DMS 273 (cell line): ENCODE data around the gene CFH.
"Not testable (repeated sequence)": the region's sequence is repeated elsewhere in the genome, so short reads cannot be mapped to it uniquely, and the experiment has no call there.

Source experiments
- DNase-seq: peaks from one replicate; lab custom pipeline; 2025; ENCODE audit not compliant: unreplicated experiment; lab: John Stamatoyannopoulos, UW

Gene CFH

GRCh38 chr1:196651637-196652215 lies at the start of gene CFH:
CFH (plus strand) TSS chr1:196652043; CDS start chr1:196652118, 75 bp downstream.
- DNase-seq, result no peak

DNA sequence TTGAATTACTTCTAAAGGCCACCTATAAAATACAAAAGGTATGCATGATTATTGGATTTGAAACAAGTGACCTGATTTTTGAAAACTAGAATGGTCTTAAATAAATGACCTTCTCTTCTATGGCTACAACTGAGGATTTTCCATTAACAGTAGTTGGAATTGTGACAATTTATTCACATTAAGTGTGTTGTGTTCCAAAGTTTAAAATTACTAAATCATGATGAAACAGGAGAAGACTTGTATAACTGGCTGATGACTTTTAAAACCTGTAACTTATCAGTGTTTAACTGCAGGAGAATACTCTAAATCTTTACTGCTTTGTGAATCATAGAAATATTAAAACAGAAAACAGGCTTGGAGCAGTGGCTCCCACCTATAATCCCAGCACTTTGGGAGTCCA lies 48.2 kb upstream of the CFH start:
- DNase-seq, result no peak

DNA sequence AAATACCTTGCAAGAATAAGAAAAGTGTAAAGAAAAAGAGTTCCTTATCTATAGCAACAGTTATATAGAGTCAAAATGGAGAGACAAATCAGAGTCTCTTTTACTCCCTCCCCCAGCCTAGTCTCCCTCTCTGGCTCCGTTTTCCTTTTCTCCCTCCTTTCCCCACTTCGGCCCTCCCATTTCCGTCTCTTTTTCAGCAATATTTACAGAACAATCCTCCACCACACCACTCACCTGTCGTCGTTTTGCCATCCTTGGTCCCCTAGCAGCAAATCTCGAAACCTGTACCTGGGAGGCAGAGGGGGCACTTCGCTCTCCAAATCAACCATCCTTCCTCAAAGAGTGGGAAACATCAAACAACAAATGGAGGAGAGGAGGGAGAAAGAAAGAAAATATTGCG lies 43.9 kb upstream of the CFH start:
- no peak for DNase-seq

- DNase-seq, result peak; percentile 8
These were observed 43.2 kb upstream of the CFH start, which contains the start of gene KCNT2 for GRCh38 chr1:196608390-196609369. KCNT2 (minus strand) TSS chr1:196608440; CDS start chr1:196608309, 131 bp downstream.

DNA sequence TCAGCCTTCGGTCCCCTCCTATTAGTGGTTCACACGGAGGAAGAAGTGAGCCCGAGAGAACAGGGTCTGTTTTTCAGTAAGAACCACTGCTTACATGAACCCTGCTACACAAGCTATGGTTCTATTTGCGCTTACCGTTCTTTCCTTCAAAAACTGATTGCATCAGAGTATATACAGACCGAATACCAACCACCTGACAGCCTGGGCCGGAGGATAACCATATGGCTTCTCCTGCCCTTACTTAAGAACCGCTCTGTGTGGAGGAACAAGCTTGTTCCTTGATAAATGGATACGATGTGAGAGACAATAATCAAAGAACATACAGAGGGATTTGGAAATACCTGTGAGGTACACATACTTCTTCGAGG lies 42.5 kb upstream of the CFH start:
- no peak for DNase-seq

DNA sequence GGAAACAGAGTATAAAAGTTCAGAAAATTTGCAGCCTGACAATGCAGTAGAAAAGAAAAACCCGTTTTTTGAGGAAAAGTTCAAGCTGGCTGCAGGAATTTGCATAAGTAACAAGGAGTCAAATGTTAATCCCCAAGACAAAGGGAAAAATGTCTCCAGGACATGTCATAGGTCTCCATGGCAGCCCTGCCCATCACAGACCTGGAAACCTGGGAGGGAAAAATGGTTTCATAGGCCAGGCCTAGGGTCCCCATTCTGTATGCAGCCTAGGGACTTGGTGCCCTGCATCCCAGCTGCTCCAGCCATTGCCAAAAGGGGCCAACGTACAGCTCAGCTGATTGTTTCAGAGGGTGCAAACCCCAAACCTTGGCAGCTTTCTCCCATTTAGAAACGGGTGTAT lies 40.0 kb upstream of the CFH start:
- no peak for DNase-seq

GRCh38 chr1:196619721-196620120 lies 32.1 kb upstream of the CFH start:
- no peak for DNase-seq

- no peak for DNase-seq
These were observed 28.8 kb upstream of the CFH start for GRCh38 chr1:196623079-196623478.

- DNase-seq, result no peak
These were observed 23.0 kb upstream of the CFH start for GRCh38 chr1:196628838-196629237.

DNA sequence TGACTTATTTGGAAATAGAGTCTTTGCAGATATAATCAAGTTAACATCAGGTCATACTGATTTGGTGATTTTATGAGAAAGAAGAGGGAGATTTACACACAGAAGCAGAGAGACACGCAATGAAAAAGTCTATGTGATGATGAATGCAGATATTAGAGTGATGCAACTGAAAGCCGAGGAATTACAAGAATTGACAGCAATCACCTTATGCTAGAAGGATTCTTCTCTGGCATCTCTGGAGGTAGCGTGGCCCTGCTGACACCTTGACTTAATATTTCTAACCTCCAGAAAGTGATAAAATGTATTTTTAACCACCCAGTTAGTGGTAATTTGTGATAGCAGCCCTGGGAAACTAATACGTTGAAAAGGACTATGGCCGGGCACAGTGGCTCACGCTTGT lies 14.2 kb upstream of the CFH start:
- DNase-seq, result no peak

- no peak for DNase-seq
These were observed 13.4 kb upstream of the CFH start for GRCh38 chr1:196638466-196638865.

- not testable (repeated sequence) for DNase-seq
These were observed 12.6 kb upstream of the CFH start for GRCh38 chr1:196639291-196639690.

- no peak for DNase-seq
These were observed 10.9 kb upstream of the CFH start for GRCh38 chr1:196640976-196641375.

DNA sequence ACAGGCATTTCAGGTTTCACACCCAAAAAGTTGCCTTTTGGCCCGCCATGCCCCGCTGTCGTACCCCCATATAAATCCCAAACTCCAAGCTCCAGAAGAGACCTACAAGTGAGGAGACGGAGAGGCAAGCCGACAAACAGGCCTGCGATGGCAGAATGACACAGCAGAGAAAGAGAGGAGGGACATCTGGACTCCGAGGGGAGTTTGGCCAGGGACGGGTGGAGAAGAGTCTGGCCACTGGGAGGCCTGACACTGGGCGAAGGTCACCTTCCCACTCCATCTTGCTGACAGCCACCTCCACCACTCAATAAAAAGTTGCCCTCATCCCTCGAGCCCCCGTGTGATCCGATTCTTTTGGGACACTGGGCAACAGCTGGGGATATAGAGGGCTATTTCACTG lies 1.9 kb upstream of the CFH start:
- no peak for DNase-seq

DNA sequence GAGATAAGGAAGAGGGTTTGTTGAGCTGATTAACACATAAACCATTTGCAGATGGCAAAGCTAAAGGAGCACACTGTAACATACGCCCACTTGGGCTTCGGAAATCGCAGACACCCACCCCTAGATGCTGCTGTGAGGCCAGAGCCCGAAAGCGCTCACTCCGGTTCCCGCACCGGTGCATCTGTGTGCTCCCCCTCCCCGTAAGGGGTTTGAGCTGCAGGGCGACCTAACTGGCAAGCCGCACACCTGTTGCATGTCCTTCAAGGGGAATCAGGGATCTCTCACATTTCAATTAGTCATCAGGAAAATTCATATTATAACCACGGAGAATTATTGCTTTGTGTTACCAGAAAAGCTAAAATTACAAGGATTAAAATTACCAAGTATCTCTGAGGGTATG lies 1.4 kb upstream of the CFH start:
- no peak for DNase-seq

GRCh38 chr1:196651079-196651478 lies 764 bp upstream of the CFH start:
- no peak for DNase-seq

DNA sequence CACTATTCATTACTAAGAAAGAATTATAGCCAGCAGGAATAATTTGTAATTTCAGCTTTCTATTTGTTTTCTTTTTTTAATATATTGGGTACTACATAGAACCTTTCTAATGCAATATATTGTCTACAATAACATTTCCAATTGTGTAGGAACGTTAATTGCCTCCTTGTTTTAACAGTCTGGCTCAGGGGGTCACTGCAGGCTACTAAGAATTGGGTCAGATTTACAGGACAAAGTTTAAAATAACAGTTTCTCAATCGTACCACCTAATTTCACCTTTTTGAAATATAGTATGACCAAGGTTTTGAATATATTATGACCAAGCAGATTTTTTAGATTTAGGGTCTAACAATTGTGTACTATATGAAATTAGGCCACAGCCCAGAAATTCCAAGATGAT lies 2.4 kb downstream of the CFH start:
- DNase-seq, result no peak

GRCh38 chr1:196655071-196655470 lies 3.2 kb downstream of the CFH start:
- no peak for DNase-seq

- no peak for DNase-seq
These were observed 3.7 kb downstream of the CFH start for GRCh38 chr1:196655494-196655893.

- DNase-seq, result no peak
These were observed 7.6 kb downstream of the CFH start for GRCh38 chr1:196659471-196659870.

- no peak for DNase-seq
These were observed 8.4 kb downstream of the CFH start for GRCh38 chr1:196660272-196660671.

DNA sequence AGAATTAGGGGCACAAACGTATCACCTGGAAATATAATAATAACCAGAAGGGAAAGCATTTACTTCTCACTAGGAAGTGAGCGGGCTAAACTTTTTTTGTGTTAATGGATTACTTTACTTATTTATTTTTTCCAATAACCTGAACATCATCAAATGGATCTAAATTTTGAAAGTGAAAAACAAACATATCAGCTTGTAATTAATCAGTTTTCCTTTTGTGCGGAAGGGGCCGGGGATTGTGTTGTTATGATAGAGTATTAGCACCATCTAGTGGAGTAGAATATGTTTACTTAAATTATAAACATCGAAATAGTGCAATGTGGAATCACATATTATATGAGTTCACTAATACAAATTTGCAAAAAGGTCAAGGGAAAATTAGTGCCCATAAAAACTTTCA lies 9.0 kb downstream of the CFH start:
- DNase-seq, result peak; percentile 62
